BLaER1 treated with 17β-estradiol and CSF1 and Interleukin-3, amounts not matched to agents 10 nM and 100 nM (cell line): Measurements from ENCODE around the gene EHD4.

Experiments used
- H3K27ac ChIP-seq, 11 experiments: shearing (Covaris generic); formaldehyde crosslinking; 2 replicates each; pipeline ENCODE4 v1.8.1; 2022
- H3K27me3 ChIP-seq, 11 experiments: shearing (Covaris generic); formaldehyde crosslinking; 2 replicates each; pipeline ENCODE4 v1.8.1; 2022
- H3K36me3 ChIP-seq, 11 experiments: shearing (Covaris generic); formaldehyde crosslinking; 2 replicates each; pipeline ENCODE4 v1.8.1; 2022
- H3K4me1 ChIP-seq, 10 experiments: shearing (Covaris generic); formaldehyde crosslinking; 2 replicates each; pipeline ENCODE4 v1.8.1; 2022
- H3K4me2 ChIP-seq, 11 experiments: shearing (Covaris generic); formaldehyde crosslinking; 2 replicates each; pipeline ENCODE4 v1.8.1; 2022
- H3K4me3 ChIP-seq, 10 experiments: shearing (Covaris generic); formaldehyde crosslinking; 2 replicates each; pipeline ENCODE4 v1.8.1; 2022
- H3K9ac ChIP-seq, 11 experiments: shearing (Covaris generic); formaldehyde crosslinking; 2 replicates each; pipeline ENCODE4 v1.8.1; 2022
- H3K9me3 ChIP-seq, 11 experiments: shearing (Covaris generic); formaldehyde crosslinking; replicated peaks in 1 of 11; 2 replicates each; pipeline ENCODE4 v1.8.1; 2022
- H4K20me1 ChIP-seq, 11 experiments: shearing (Covaris generic); formaldehyde crosslinking; 2 replicates each; pipeline ENCODE4 v1.8.1; 2022
- Cebpa-rat ChIP-seq, 11 experiments: shearing (Covaris generic); IDR thresholded peaks; 2 replicates each; pipeline ENCODE4 v1.8.1; 2022

EHD4 gene

DNA sequence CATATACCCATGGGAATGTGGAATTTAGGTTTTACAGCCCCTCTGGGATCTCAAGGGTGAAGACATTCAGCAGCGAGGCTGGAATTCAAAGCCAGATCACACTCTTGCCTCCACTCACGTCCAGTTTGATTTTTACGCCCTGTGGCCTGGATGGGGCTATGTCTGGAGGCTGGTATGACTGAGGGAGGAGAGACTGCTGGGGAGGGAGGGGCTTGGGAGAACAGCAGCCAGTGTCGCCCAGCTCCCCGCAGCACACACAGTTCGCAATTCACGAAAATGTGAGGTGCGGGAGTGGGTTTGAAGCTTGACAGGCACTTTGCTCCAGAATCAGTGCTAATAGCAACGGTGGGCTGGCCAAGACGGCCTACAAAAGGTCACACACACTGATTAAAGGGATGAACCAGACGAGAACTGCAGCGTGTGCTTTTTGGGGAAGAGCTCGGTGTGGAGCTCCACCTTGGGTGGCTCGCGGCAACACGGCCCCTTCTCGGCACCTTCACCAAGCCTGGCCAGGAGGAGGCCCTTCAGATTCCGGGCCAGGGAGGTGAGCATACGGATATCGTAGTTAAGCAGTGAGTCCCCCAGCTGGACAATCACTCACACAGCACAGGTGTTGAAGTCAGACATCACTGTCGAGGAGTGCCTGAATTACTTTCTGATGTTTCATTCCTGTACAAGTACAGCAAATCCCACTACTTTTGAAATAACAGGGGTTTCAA is 16.4 kb downstream of the EHD4 start:
- Histone ChIP-seq H3K36me3 (peaks cover 13 to 76% (median 30%) of the 10 kb centered on the region in 11 experiments), H3K9ac (no peak overlapping the region), H3K27me3 (no peaks in the 10 kb centered on the region), H3K4me2 (no peak overlapping the region), H3K4me1 (peaks cover 27 to 35% (median 30%) of the 10 kb centered on the region in 10 experiments), H3K4me3 (no peak overlapping the region), H3K9me3 (peaks cover 0 to under 1% (median 0%) of the 10 kb centered on the region in 11 experiments; a peak in 2 of 22 replicates), H4K20me1 (peaks cover 4 to 81% (median 42%) of the 10 kb centered on the region in 11 experiments; a peak in 16 of 22 replicates), H3K27ac (no peak overlapping the region)
- no peak for TF ChIP-seq Cebpa-rat (IDR thresholded peaks at IDR 0.05)

DNA sequence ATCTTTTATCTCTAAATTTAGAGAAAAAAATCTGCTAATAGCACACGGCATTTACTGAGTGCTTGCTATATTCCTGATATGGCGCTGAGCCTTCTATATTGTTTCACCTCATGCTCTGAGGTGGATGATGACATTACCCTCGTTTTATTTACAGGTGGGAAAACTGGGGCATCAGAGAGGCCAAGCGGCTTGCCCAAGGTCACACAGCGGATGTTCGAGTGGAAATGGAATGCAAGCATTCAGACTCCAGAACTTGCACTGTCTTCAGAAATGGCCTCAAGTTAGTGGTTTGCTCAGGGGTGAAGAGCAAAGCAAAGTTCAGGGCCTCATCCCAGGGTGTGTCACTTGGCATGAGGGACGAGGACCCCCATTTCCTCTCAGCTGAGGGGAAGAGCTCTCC is 17.3 kb downstream of the EHD4 start:
- no peaks in the 10 kb centered on the region for H3K27me3 ChIP-seq
- no peak for TF ChIP-seq Cebpa-rat (IDR thresholded peaks at IDR 0.05)
- H3K4me2 ChIP-seq = no peak overlapping the region
- H3K27ac ChIP-seq = no peak overlapping the region
- H3K4me1 ChIP-seq = peaks cover 27 to 41% (median 32%) of the 10 kb centered on the region in 10 experiments
- no peak overlapping the region for H3K9ac ChIP-seq
- H3K9me3 ChIP-seq = no peaks in the 10 kb centered on the region
- H3K36me3 ChIP-seq = peaks cover 15 to 85% (median 39%) of the 10 kb centered on the region in 11 experiments
- H3K4me3 ChIP-seq = no peak overlapping the region
- H4K20me1 ChIP-seq = peaks cover 4 to 88% (median 42%) of the 10 kb centered on the region in 11 experiments; a peak in 16 of 22 replicates

DNA sequence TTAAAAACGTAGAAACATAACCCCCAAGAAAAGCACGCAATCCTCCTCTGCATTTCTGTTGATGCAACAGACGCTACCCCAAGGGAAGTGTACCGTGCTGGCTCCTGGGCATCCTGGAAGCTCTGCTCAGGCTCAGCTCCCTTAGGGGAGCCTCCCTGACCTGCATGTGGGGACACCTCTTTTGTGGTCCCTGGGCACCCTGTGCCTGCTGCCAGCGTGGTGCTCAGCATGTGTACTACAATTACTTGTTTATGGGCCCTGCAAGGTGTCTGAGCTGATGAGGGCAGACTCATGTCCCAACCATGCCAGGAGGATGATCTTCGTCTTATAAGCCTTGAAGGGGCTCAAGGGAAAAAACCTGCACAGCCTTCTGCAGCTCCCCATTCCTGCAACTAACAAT is 18.3 kb downstream of the EHD4 start:
- Histone ChIP-seq H3K9me3 (no peaks in the 10 kb centered on the region), H3K36me3 (peaks cover 18 to 84% (median 40%) of the 10 kb centered on the region in 11 experiments), H3K27ac (no peak overlapping the region), H3K4me2 (no peak overlapping the region), H4K20me1 (peaks cover 4 to 89% (median 42%) of the 10 kb centered on the region in 11 experiments; a peak in 16 of 22 replicates), H3K4me3 (no peak overlapping the region), H3K9ac (no peak overlapping the region), H3K27me3 (no peaks in the 10 kb centered on the region), H3K4me1 (peaks cover 27 to 52% (median 38%) of the 10 kb centered on the region in 10 experiments)
- no peak for TF ChIP-seq Cebpa-rat (IDR thresholded peaks at IDR 0.05)

DNA sequence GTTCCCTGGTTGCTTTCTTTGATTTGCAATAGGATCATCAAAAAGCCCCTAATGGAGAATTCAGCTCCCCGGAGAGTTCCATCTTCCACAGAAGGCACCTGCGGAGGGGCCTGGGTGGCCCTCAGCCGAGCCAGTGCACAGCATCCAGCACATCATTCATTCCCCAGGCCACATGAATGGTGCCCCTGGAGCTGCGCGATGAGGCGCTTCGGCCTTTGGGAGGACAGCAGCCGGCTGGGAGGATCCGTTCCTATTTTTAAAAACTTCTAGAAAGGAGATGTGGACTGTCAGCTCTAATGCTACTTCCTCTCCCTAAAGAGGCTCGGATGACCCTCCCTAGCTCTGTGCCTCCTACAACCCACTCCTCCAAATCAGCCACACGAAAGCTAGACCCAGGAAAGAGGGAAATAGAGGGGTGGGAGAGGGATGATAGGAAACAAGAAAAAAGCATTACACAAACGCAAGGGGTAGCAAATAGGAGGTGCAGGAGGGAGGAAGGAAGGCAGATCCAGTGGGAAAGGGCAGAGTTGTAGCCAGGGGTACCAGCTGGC is 20.3 kb downstream of the EHD4 start:
- peaks cover 26 to 43% (median 33%) of the 10 kb centered on the region in 10 experiments for H3K4me1 ChIP-seq
- H3K27me3 ChIP-seq = no peaks in the 10 kb centered on the region
- H3K27ac ChIP-seq = no peak overlapping the region
- peaks cover 3 to 92% (median 32%) of the 10 kb centered on the region in 11 experiments; a peak in 15 of 22 replicates for H4K20me1 ChIP-seq
- no peak overlapping the region; a peak in 1 of 22 replicates for H3K9ac ChIP-seq
- H3K4me2 ChIP-seq = peak overlapping the region; percentile 27 to 73 (median 49)
- H3K9me3 ChIP-seq = no peaks in the 10 kb centered on the region
- H3K36me3 ChIP-seq = peaks cover 18 to 86% (median 41%) of the 10 kb centered on the region in 11 experiments
- H3K4me3 ChIP-seq = no peak overlapping the region
- no peak for TF ChIP-seq Cebpa-rat (IDR thresholded peaks at IDR 0.05)

DNA sequence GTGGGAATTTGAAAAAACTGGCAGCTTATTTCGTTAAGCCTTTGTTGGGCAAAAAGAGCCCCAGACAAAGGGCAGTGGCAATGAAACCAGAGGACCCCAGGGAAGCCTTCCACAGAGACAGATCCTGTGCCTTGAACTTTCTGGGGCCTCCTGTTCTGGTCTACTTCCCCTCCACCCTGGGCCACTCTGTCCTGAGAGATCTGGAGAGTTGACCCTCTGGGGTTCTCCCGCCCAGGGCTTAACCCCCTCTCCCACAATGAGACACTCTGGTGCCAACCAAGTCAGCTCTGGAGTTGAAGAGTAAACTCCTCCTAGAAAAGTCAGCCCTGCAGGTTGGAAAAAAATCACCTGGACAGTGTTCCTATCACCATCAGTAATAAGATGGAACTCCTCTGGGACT is 20.8 kb downstream of the EHD4 start:
- Histone ChIP-seq H3K9me3 (no peaks in the 10 kb centered on the region), H3K9ac (0 out of 22 replicates have a peak overlapping the region, but pooled peaks of 1 of the 11 experiments have one; percentile 3), H3K4me2 (peak overlapping the region; percentile 27 to 73 (median 49); a peak in 21 of 22 replicates), H3K27ac (0 out of 22 replicates have a peak overlapping the region, but pooled peaks of 1 of the 11 experiments have one; percentile 20), H3K36me3 (peaks cover 18 to 91% (median 41%) of the 10 kb centered on the region in 11 experiments), H4K20me1 (peaks cover 0 to 92% (median 31%) of the 10 kb centered on the region in 11 experiments; a peak in 14 of 22 replicates), H3K27me3 (no peaks in the 10 kb centered on the region), H3K4me3 (no peak overlapping the region), H3K4me1 (peaks cover 22 to 40% (median 31%) of the 10 kb centered on the region in 10 experiments)
- TF ChIP-seq Cebpa-rat (IDR thresholded peaks at IDR 0.05) = no peak

DNA sequence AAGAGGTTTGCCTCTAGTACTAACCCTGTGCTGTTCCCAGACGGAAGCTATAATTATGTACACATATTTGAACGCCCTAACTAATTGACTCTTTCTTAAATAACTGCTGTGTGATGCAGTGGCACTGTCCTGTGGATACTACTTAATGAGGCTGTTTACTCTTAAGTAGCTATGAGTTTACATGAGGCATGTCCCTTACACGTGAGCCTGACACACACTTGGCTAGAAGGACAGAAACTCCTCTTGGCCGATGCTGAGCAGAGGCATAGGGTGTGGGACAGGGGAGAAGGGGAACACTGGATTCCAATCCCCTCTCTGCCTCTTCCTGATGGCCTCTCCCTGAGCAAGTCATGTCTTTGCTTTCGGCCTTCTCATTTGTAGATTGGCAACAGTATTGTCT is 21.9 kb downstream of the EHD4 start:
- Histone ChIP-seq H3K9me3 (no peaks in the 10 kb centered on the region), H3K27me3 (no peaks in the 10 kb centered on the region), H3K4me3 (no peak overlapping the region), H3K27ac (no peak overlapping the region), H3K4me2 (peak overlapping the region in 1 of 11 experiments; percentile 25; a peak in 1 of 22 replicates), H4K20me1 (peaks cover 0 to 94% (median 22%) of the 10 kb centered on the region in 11 experiments; a peak in 16 of 22 replicates), H3K36me3 (peaks cover 18 to 91% (median 43%) of the 10 kb centered on the region in 11 experiments), H3K9ac (peak overlapping the region in 1 of 11 experiments; percentile 23; a peak in 1 of 22 replicates), H3K4me1 (peaks cover 22 to 38% (median 31%) of the 10 kb centered on the region in 10 experiments)
- no peak for TF ChIP-seq Cebpa-rat (IDR thresholded peaks at IDR 0.05)

DNA sequence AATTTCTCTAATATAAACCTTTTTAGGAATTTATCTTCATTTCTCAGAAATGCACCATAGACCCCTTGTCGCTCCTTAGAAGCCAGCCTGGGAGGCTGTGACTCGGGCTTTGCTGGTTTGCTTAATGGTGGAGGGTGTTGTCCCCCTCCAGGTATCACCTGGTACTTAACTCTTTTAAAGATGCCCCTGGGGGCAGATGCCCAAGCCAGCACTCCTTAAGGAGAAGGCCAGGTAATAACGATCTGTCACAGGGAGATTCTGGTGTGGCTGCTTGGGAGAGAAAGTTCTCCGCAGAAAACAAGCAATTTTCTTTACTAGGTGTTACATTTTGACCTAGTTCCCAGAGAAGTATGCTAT is 22.3 kb downstream of the EHD4 start:
- Histone ChIP-seq H3K4me2 (peak overlapping the region in 5 of 11 experiments; percentile 25 to 45 (median 31); a peak in 6 of 22 replicates), H3K4me1 (peaks cover 22 to 38% (median 31%) of the 10 kb centered on the region in 10 experiments), H3K9me3 (no peaks in the 10 kb centered on the region), H3K36me3 (peaks cover 18 to 91% (median 43%) of the 10 kb centered on the region in 11 experiments), H4K20me1 (peaks cover 0 to 94% (median 24%) of the 10 kb centered on the region in 11 experiments; a peak in 16 of 22 replicates), H3K9ac (peak overlapping the region in 3 of 11 experiments; percentile 14 to 23 (median 19); a peak in 3 of 22 replicates), H3K27me3 (no peaks in the 10 kb centered on the region), H3K27ac (0 out of 22 replicates have a peak overlapping the region, but pooled peaks of 1 of the 11 experiments have one; percentile 26), H3K4me3 (no peak overlapping the region)
- no peak for TF ChIP-seq Cebpa-rat (IDR thresholded peaks at IDR 0.05)

DNA sequence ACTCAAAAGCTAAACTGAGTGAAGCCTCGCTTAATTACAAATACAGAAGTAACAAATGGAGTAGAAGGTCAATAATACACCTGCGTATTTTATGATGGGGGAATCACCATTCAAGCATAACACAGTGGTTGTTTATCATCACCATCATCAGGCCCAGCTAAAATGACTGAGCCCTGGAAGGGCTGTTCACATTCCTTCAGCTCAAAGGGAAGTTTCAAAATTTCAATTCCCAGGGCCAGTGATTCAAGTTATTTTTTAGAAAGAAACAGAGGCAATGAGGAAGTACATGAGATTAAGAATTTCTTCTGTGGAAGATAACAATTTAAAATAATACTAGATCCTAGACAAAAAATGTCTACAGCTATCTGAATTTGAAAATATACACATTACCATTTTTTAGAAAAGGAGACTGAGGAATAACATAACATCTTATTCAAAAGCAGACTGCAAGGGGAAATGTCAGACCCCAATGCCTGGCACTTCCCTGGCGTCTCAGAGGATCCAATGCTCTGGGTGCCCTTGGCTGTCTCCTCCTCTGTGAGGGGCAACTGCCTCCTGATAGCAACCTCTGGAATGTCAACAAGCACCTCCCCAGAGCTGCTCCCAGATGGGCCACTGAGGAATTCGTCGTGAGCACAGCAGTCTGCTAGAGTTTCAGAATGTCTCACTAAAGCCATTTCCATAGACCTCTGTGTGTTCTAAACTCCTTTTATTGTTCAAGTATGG is 22.8 kb downstream of the EHD4 start:
- peak overlapping the region in 5 of 11 experiments; percentile 25 to 52 (median 38); a peak in 9 of 22 replicates for H3K4me2 ChIP-seq
- no peaks in the 10 kb centered on the region for H3K9me3 ChIP-seq
- H3K36me3 ChIP-seq = peaks cover 18 to 91% (median 43%) of the 10 kb centered on the region in 11 experiments
- H3K4me3 ChIP-seq = no peak overlapping the region
- H3K27ac ChIP-seq = 0 out of 22 replicates have a peak overlapping the region, but pooled peaks of 1 of the 11 experiments have one; percentile 26
- peaks cover 22 to 38% (median 31%) of the 10 kb centered on the region in 10 experiments for H3K4me1 ChIP-seq
- H3K27me3 ChIP-seq = no peaks in the 10 kb centered on the region
- no peak for TF ChIP-seq Cebpa-rat (IDR thresholded peaks at IDR 0.05)
- peak overlapping the region in 3 of 11 experiments; percentile 14 to 23 (median 19); a peak in 2 of 22 replicates for H3K9ac ChIP-seq
- peaks cover 0 to 94% (median 27%) of the 10 kb centered on the region in 11 experiments; a peak in 16 of 22 replicates for H4K20me1 ChIP-seq
